Fibroblast of lung (primary cell): Measurements from ENCODE around the gene TACC2.

Experiments
- EZH2 ChIP-seq: IDR thresholded peaks from 2 replicates; pipeline ENCODE4 v1.5.1; 2012; ENCODE audit warnings: low read length, control low read depth, mild to moderate bottlenecking; ENCODE audit errors: missing control alignments
- TF ChIP-seq, protein P1 (sequence below), 2 donors: IDR thresholded peaks in 1 of 2; conservative IDR thresholded peaks in 1 of 2; 1 replicate in 1 of 2; 2 replicates in 1 of 2; pipeline ENCODE4 v1.5.1; 2011 to 2012; ENCODE audit warnings: low read length in 2 of 2, control low read depth in 1 of 2, inconsistent platforms in 1 of 2, low read depth in 1 of 2, mild to moderate bottlenecking in 1 of 2

DNA sequence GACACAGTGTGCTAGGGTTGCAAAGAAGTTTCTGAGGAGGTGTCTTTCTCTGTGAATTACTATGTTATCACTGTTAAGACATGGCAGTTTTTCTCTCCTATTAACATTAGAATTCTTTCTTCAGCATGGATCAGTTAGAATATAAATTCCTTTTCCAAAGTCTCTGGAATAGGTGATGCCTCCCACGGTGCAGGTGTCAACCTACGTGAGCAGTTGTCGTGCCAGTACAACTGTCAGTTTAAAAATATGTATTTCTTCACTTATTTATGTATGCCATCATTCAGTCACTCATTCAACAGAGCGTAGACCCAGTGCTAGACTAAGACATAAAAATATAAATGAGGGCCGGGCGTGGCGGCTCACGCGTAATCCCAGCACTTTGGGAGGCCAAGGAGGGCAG lies 83.5 kb downstream of the TACC2 start:
- no peak for TF ChIP-seq EZH2
- TF ChIP-seq, protein P1, sequence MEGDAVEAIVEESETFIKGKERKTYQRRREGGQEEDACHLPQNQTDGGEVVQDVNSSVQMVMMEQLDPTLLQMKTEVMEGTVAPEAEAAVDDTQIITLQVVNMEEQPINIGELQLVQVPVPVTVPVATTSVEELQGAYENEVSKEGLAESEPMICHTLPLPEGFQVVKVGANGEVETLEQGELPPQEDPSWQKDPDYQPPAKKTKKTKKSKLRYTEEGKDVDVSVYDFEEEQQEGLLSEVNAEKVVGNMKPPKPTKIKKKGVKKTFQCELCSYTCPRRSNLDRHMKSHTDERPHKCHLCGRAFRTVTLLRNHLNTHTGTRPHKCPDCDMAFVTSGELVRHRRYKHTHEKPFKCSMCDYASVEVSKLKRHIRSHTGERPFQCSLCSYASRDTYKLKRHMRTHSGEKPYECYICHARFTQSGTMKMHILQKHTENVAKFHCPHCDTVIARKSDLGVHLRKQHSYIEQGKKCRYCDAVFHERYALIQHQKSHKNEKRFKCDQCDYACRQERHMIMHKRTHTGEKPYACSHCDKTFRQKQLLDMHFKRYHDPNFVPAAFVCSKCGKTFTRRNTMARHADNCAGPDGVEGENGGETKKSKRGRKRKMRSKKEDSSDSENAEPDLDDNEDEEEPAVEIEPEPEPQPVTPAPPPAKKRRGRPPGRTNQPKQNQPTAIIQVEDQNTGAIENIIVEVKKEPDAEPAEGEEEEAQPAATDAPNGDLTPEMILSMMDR (conservative IDR thresholded peaks at IDR 0.05 in 1 of 2, IDR thresholded peaks at IDR 0.05 in 1 of 2; ENCODE audit: low read depth in 1 of 2, low read length in 2 of 2): no peak
